ENCODE measurements around the gene ERI2. TPM values are rescaled to one million over a fixed set of nuclear protein-coding genes. Genes with fewer than 3 reads are reported as not detected.

Gene ERI2
- total and polyA plus RNA-seq, 8 donors: 7.9 to 12.1 (median 9.3) TPM

DNA sequence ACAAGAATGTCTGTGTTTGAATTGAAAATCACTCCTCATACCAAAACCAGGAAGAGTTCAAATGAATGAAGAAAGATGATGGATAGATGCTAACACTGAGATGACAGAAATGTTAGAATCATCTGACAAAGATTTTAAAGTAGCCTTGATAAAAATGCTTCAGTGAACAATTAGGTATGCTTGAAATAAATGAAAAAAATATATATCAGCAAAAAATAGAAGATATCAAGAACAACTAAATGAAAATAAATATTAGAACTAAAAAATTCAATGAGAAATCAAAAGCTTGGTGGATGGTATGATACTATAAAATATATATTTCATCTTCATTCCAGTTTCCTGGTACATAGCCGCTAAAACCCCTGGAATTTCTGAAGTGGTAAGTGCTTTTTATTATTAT, 51.0 kb downstream of the ERI2 start:
- no peak for FAIRE-seq
- DNase-seq: no peak
- no peaks in the 10 kb centered on the region for H3K27me3 ChIP-seq
- intact Hi-C loops (cut with DNase I): no loop called here
- H3K4me3 ChIP-seq: no peak overlapping the region
- H3K4me1 ChIP-seq: no peaks in the 10 kb centered on the region
- H3K36me3 ChIP-seq: no peaks in the 10 kb centered on the region
- H3K9me3 ChIP-seq: no peaks in the 10 kb centered on the region
- TF ChIP-seq, protein P1, sequence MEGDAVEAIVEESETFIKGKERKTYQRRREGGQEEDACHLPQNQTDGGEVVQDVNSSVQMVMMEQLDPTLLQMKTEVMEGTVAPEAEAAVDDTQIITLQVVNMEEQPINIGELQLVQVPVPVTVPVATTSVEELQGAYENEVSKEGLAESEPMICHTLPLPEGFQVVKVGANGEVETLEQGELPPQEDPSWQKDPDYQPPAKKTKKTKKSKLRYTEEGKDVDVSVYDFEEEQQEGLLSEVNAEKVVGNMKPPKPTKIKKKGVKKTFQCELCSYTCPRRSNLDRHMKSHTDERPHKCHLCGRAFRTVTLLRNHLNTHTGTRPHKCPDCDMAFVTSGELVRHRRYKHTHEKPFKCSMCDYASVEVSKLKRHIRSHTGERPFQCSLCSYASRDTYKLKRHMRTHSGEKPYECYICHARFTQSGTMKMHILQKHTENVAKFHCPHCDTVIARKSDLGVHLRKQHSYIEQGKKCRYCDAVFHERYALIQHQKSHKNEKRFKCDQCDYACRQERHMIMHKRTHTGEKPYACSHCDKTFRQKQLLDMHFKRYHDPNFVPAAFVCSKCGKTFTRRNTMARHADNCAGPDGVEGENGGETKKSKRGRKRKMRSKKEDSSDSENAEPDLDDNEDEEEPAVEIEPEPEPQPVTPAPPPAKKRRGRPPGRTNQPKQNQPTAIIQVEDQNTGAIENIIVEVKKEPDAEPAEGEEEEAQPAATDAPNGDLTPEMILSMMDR (IDR thresholded peaks at IDR 0.05): no peak
- ATAC-seq: no peak
- 86 to 90% methylated on average over 1 of the region's 1 CpG for WGBS, 2 donors
- H3K27ac ChIP-seq: no peak overlapping the region

DNA sequence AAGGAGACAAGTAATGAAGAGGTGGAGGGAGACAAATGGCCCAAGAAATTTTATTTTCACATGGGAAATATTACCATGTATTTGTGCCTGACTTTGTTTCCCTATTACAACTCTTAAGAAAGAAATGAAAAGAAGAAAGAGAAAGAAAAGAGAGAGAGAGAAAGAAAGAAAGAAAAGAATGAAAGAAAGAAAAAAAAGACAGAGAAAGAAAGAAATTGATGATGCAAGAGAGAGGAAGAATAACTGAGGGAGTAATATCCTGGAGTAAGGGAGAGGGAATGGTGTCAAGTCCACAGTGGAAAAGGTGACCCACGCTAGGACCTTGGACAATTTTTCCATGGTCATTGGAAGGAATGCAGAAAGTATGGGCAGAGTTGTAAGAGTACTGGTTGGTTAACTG, 52.5 kb downstream of the ERI2 start:
- DNase-seq: no peak
- intact Hi-C loops (cut with DNase I): no loop called here
- TF ChIP-seq, protein P1 (IDR thresholded peaks at IDR 0.05): no peak
- no peaks in the 10 kb centered on the region for H3K27me3 ChIP-seq
- no peaks in the 10 kb centered on the region for H3K4me1 ChIP-seq
- no peak for FAIRE-seq
- H3K9me3 ChIP-seq: no peaks in the 10 kb centered on the region
- no peaks in the 10 kb centered on the region for H3K36me3 ChIP-seq
- ATAC-seq: no peak
- WGBS, 2 donors: 63 to 87% methylated on average over 1 of the region's 1 CpG
- H3K4me3 ChIP-seq: no peak overlapping the region
- no peak overlapping the region for H3K27ac ChIP-seq

DNA sequence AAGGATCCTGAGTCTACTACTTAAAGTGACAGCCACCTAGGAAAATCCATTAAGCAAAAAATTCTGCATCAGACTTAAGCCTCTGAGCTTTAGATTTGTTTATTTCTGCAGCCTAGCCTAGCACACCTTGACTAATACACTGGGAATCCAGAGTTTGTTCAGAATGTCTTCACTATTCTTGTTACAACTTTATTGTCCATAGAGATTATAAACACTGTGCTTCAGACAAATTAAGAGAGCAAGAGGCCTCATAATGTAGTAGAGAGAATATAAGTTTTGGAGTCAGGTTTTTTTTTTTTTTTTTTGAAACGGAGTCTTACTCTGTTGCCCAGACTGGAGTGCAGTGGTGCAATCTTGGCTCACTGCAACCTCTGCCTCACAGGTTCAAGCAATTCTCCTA, 55.7 kb downstream of the ERI2 start:
- no peak for DNase-seq
- H3K27ac ChIP-seq: no peak overlapping the region
- ATAC-seq: no peak
- no peaks in the 10 kb centered on the region for H3K36me3 ChIP-seq
- H3K27me3 ChIP-seq: no peaks in the 10 kb centered on the region
- H3K9me3 ChIP-seq: no peaks in the 10 kb centered on the region
- H3K4me3 ChIP-seq: no peak overlapping the region
- TF ChIP-seq, protein P1 (IDR thresholded peaks at IDR 0.05): no peak
- WGBS, 2 donors: 100% methylated on average over 1 of the region's 1 CpG
- no peak for FAIRE-seq
- no peaks in the 10 kb centered on the region for H3K4me1 ChIP-seq
- intact Hi-C loops (cut with DNase I): no loop called here

DNA sequence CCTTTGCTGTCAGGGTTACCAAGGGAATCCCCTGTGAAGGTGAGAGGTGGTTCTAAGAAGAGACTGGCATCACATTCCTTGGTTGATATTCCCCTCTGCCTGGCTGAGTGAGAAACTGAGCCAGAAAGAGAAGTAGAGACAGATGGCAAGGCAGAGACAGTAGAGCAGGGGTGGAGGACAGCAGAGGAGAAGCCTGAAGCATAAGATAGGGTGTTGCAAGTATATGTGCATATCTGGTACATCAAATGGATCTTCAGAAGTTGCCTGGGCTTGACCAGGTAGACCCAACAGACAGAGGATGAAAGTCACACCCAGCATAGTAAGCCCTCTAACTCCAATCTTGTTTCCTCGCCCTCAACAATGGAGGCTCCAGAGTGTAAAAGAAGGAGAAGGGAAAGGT, 56.8 kb downstream of the ERI2 start:
- TF ChIP-seq, protein P1 (IDR thresholded peaks at IDR 0.05): no peak
- H3K27ac ChIP-seq: no peak overlapping the region
- H3K9me3 ChIP-seq: no peaks in the 10 kb centered on the region
- no peaks in the 10 kb centered on the region for H3K36me3 ChIP-seq
- DNase-seq (no peak), ATAC-seq (no peak), FAIRE-seq (no peak)
- intact Hi-C loops (cut with DNase I): no loop called here
- 90 to 94% methylated on average over 1 of the region's 1 CpG for WGBS, 2 donors
- no peaks in the 10 kb centered on the region for H3K4me1 ChIP-seq
- H3K4me3 ChIP-seq: no peak overlapping the region
- no peaks in the 10 kb centered on the region for H3K27me3 ChIP-seq

DNA sequence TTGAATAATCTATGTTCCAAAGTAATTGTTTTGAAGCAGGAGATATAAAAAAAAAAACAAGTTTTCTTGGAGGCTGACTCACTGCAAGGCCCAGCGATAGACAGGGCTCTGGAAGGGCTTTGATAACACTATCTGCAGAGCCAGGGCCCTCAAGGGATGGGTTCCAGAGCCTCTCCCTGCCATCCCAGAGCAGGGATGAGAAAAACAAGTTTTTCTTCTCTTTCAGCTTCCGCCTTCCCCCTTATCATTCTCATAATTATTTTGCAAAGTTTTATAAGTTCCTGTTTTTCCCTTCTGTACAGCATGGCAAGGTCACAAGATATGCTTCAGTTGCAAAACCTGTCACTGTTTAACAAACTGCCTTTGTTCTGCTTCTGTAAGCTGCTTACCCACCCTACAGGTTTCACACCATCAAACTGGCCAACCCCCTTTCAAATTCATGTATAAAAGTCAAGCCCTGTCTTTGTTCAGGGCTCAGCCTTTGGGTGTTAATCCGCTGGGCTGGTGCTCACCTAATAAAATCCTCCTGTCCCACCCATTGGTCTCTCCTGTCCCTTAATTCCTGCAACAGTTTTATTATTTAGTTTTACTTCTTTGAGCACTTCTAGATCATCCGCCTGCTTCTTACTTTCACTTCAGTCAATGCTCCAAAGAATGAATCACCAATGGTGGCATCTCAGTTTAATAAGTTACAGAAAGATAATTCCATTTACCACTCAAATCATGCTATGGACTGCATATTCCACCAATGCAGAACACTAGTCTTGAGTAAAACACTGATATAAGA, 59.0 kb downstream of the ERI2 start:
- no peaks in the 10 kb centered on the region for H3K9me3 ChIP-seq
- intact Hi-C loops (cut with DNase I): no loop called here
- no peaks in the 10 kb centered on the region for H3K4me1 ChIP-seq
- H3K27ac ChIP-seq: no peak overlapping the region
- peak in 1 of 4 donors; percentile 51 for ATAC-seq
- 62 to 64% methylated on average over 4 of the region's 4 CpGs for WGBS, 2 donors
- TF ChIP-seq, protein P1 (IDR thresholded peaks at IDR 0.05): no peak
- FAIRE-seq: no peak
- no peaks in the 10 kb centered on the region for H3K27me3 ChIP-seq
- DNase-seq: no peak
- no peaks in the 10 kb centered on the region for H3K36me3 ChIP-seq
- H3K4me3 ChIP-seq: no peak overlapping the region
